VCaP (cell line): ENCODE results near the gene CTNNA1.

ENCODE experiments used
- H3K27ac ChIP-seq: fragments of 450-650 bp; 2 replicates; pipeline ENCODE4 v1.5.1; 2017
- TF ChIP-seq, protein P1 (sequence below): fragments of 450-650 bp; conservative IDR thresholded peaks from 2 replicates; pipeline ENCODE4 v1.5.1; 2017; ENCODE audit warnings: mild to moderate bottlenecking, moderate library complexity

CTNNA1 gene

DNA sequence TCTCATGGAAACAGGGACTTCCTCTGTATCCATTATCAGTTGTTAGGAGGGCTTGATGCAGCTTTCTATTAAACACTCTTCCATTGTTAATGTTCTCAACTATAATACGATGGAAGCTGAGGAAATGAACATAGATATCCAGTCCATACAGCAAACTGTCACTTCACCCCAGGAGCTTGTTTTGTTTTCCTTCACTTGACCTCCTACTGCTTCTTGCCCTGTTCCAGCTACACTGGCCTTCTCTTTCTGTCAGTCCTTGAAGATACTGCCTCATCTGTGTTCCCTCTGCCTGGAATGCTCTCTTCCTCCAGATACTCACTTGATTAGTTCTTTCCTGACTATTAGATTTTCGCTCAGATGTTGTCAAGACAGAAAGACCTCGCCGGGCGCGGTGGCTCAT lies 17.1 kb downstream of the CTNNA1 start:
- H3K27ac ChIP-seq, result no peak overlapping the region
- TF ChIP-seq, protein P1, sequence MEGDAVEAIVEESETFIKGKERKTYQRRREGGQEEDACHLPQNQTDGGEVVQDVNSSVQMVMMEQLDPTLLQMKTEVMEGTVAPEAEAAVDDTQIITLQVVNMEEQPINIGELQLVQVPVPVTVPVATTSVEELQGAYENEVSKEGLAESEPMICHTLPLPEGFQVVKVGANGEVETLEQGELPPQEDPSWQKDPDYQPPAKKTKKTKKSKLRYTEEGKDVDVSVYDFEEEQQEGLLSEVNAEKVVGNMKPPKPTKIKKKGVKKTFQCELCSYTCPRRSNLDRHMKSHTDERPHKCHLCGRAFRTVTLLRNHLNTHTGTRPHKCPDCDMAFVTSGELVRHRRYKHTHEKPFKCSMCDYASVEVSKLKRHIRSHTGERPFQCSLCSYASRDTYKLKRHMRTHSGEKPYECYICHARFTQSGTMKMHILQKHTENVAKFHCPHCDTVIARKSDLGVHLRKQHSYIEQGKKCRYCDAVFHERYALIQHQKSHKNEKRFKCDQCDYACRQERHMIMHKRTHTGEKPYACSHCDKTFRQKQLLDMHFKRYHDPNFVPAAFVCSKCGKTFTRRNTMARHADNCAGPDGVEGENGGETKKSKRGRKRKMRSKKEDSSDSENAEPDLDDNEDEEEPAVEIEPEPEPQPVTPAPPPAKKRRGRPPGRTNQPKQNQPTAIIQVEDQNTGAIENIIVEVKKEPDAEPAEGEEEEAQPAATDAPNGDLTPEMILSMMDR, result no peak

- TF ChIP-seq, protein P1, result no peak
- H3K27ac ChIP-seq, result no peak overlapping the region
These were observed 17.8 kb downstream of the CTNNA1 start for GRCh38 chr5:138770977-138771376.

- peak overlapping the region; percentile 28 for H3K27ac ChIP-seq
These were observed 19.9 kb downstream of the CTNNA1 start for GRCh38 chr5:138772986-138773594.

GRCh38 chr5:138773624-138774023 lies 20.4 kb downstream of the CTNNA1 start:
- peak overlapping the region; percentile 28 for H3K27ac ChIP-seq

More at GRCh38 chr5:138772986-138773594, 19.9 kb downstream of the CTNNA1 start:
- TF ChIP-seq, protein P1, result no peak

GRCh38 chr5:138775034-138775433 lies 21.8 kb downstream of the CTNNA1 start:
- TF ChIP-seq, protein P1, result no peak
- no peak overlapping the region for H3K27ac ChIP-seq

GRCh38 chr5:138778234-138778633 lies 25.0 kb downstream of the CTNNA1 start:
- TF ChIP-seq, protein P1, result no peak
- no peak overlapping the region for H3K27ac ChIP-seq

DNA sequence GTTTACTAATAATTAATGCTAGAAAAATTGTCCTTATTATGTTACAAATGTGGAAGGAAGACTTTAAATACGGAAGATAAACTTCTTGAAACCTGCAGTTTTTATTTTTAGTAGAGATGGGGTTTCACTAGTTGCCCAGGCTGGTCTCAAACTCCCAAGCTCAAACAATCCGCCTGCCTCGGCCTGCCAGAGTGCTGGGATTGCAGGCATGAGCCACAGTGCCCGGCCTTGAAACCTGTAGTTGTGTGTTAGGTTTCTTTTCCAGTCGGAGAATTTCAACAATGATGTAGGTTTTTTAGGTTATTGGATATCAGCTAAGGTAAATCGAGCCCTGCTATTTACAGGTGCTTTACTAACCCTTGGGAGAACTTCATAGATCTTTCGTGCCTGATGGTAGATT lies 30.8 kb downstream of the CTNNA1 start:
- TF ChIP-seq, protein P1, result no peak
- H3K27ac ChIP-seq, result no peak overlapping the region

GRCh38 chr5:138784590-138784989 lies 31.4 kb downstream of the CTNNA1 start:
- TF ChIP-seq, protein P1, result no peak
- no peak overlapping the region for H3K27ac ChIP-seq
